Measurements from ENCODE around the gene KIAA1217. TPM values are rescaled to one million over a fixed set of nuclear protein-coding genes. Genes with fewer than 3 reads are reported as not detected.

Gene KIAA1217
- total and polyA plus RNA-seq, 2 of the 4 experiments (the other 2 are of a cell fraction): 3.4 to 4.4 TPM

DNA sequence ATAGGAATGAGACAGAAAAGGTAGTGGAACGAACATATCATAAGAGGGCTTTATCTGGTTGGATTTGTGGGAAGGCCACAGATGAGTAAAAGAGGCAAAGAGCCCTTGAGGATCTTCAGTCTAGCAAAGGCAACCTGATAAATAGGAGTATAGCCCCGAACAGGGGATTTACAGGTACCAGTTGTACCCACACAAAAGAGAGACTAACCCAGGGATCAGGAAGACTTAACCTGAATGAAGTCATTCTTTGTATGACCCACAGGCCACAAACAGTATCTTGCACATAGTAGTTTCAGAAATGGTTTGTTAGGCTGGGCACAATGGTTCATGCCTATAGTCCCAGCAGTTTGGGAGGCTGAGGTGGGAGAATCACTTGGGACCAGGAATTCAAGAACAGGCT is 306.5 kb downstream of the KIAA1217 start:
- Histone ChIP-seq H4K20me1 (ENCODE audit: insufficient read depth, low read length) (no peaks in the 10 kb centered on the region), H3K14ac (replicated peaks; ENCODE audit: low read depth, low read length) (no peak overlapping the region), H3K79me1 (ENCODE audit: low read depth in 1 of 2, low read length in 2 of 2) (no peaks in the 10 kb centered on the region), H3K4me3 (ENCODE audit: insufficient read depth, low read depth, low read length) (no peak overlapping the region), H2AFZ (replicated peaks; ENCODE audit: low read length, poor library complexity) (no peak overlapping the region), H2BK120ac (ENCODE audit: low read depth, low read length) (no peak overlapping the region), H3K27me3 (ENCODE audit: control insufficient read depth, insufficient read depth, low read length) (no peaks in the 10 kb centered on the region), H2AK5ac (ENCODE audit: low read depth, low read length) (no peak overlapping the region), H3K4ac (ENCODE audit: low read depth, low read length) (no peak overlapping the region), H4K91ac (ENCODE audit: insufficient read depth, low read depth, low read length) (no peak overlapping the region), H3K23ac (ENCODE audit: low read depth, low read length) (no peak overlapping the region), H2BK15ac (ENCODE audit: low read depth, low read length) (no peak overlapping the region), H3K9ac (ENCODE audit: low read depth, low read length) (no peak overlapping the region), H2BK5ac (ENCODE audit: low read depth, low read length, poor library complexity, severe bottlenecking) (no peak overlapping the region), H3K18ac (ENCODE audit: low read depth, low read length) (no peak overlapping the region), H3K4me1 (ENCODE audit: control insufficient read depth, insufficient read depth, low read length) (no peaks in the 10 kb centered on the region; the same call in 1 of the 2 replicates), H2AK9ac (replicated peaks; ENCODE audit: low read depth, low read length, poor library complexity) (no peak overlapping the region), H3K9me3 (ENCODE audit: control insufficient read depth, insufficient read depth, low read length) (no peaks in the 10 kb centered on the region), H3K4me2 (ENCODE audit: low read depth, low read length) (no peak overlapping the region), H4K5ac (ENCODE audit: low read depth, low read length) (no peak overlapping the region), H3K27ac (ENCODE audit: insufficient read depth, low read length) (no peak overlapping the region), H3K9me1 (ENCODE audit: insufficient read depth, low read length) (no peaks in the 10 kb centered on the region), H2BK20ac (ENCODE audit: low read depth, low read length) (no peak overlapping the region), H3K56ac (ENCODE audit: extremely low read depth, insufficient read depth, low read length) (no peak overlapping the region), H4K8ac (ENCODE audit: low read depth in 2 of 2, low read length in 2 of 2) (no peak overlapping the region), H3K36me3 (ENCODE audit: control insufficient read depth, insufficient read depth, low read length) (peaks cover 3% of the 10 kb centered on the region; the same call in 1 of the 2 replicates)
- no peak for DNase-seq
- intact Hi-C loops (cut with micrococcal nuclease) (loop anchor here (5.0 kb wide), 1 partner anchor 318 kb away; no protein-coding TSS in a partner anchor), dilution Hi-C loops (cut with HindIII; ENCODE audit: low sequenced_read_pairs, unreplicated experiment) (no loop called here), in situ Hi-C loops (cut with MboI; ENCODE audit: low sequenced_read_pairs) (loop anchor here (5.0 to 25.0 kb wide), 5 partner anchors 321 to 1353 kb away; no protein-coding TSS in a partner anchor)
- ATAC-seq (ENCODE audit: low read depth): no peak
- ChIA-PET POLR2A (ENCODE audit: unreplicated experiment) (no interaction called here), CTCF (no interaction called here)
- TF ChIP-seq RCOR1 (IDR thresholded peaks at IDR 0.05; ENCODE audit: insufficient replicate concordance, low read length) (no peak), RAD21 (IDR thresholded peaks at IDR 0.05; ENCODE audit: low read length) (no peak), FOS (IDR thresholded peaks at IDR 0.05; ENCODE audit: low read depth, low read length) (no peak), SMC3 (IDR thresholded peaks at IDR 0.05; ENCODE audit: low read depth, low read length) (no peak), POLR2A (IDR thresholded peaks at IDR 0.05; ENCODE audit: low read depth, low read length) (no peak), NFE2L2 (IDR thresholded peaks at IDR 0.05; ENCODE audit: low read depth, low read length) (no peak), MAZ (IDR thresholded peaks at IDR 0.05; ENCODE audit: borderline replicate concordance, low read depth, low read length) (no peak), CHD1 (IDR thresholded peaks at IDR 0.05; ENCODE audit: low read depth, low read length) (no peak), CEBPB (IDR thresholded peaks at IDR 0.05; ENCODE audit: low read depth, low read length) (no peak)
- TF ChIP-seq, protein P1, sequence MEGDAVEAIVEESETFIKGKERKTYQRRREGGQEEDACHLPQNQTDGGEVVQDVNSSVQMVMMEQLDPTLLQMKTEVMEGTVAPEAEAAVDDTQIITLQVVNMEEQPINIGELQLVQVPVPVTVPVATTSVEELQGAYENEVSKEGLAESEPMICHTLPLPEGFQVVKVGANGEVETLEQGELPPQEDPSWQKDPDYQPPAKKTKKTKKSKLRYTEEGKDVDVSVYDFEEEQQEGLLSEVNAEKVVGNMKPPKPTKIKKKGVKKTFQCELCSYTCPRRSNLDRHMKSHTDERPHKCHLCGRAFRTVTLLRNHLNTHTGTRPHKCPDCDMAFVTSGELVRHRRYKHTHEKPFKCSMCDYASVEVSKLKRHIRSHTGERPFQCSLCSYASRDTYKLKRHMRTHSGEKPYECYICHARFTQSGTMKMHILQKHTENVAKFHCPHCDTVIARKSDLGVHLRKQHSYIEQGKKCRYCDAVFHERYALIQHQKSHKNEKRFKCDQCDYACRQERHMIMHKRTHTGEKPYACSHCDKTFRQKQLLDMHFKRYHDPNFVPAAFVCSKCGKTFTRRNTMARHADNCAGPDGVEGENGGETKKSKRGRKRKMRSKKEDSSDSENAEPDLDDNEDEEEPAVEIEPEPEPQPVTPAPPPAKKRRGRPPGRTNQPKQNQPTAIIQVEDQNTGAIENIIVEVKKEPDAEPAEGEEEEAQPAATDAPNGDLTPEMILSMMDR (conservative IDR thresholded peaks at IDR 0.05; ENCODE audit: low read depth, low read length): no peak
- TF ChIP-seq, protein P2, sequence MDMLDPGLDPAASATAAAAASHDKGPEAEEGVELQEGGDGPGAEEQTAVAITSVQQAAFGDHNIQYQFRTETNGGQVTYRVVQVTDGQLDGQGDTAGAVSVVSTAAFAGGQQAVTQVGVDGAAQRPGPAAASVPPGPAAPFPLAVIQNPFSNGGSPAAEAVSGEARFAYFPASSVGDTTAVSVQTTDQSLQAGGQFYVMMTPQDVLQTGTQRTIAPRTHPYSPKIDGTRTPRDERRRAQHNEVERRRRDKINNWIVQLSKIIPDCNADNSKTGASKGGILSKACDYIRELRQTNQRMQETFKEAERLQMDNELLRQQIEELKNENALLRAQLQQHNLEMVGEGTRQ (IDR thresholded peaks at IDR 0.05; ENCODE audit: low read depth, low read length): no peak
- TF ChIP-seq, protein P3, sequence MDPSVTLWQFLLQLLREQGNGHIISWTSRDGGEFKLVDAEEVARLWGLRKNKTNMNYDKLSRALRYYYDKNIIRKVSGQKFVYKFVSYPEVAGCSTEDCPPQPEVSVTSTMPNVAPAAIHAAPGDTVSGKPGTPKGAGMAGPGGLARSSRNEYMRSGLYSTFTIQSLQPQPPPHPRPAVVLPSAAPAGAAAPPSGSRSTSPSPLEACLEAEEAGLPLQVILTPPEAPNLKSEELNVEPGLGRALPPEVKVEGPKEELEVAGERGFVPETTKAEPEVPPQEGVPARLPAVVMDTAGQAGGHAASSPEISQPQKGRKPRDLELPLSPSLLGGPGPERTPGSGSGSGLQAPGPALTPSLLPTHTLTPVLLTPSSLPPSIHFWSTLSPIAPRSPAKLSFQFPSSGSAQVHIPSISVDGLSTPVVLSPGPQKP (IDR thresholded peaks at IDR 0.05; ENCODE audit: borderline replicate concordance, low read depth, low read length): no peak
- WGBS, 2 experiments (ENCODE audit: extremely low coverage in 2 of 2, insufficient read length in 1 of 2): no CpG with 5 or more reads among the region's 2 CpGs
- BruUV-seq (replicated peaks): no TSS peak
